T-cell (primary cell): ENCODE results near the gene B3GNT5. TPM values are rescaled to one million over a fixed set of nuclear protein-coding genes. Genes with fewer than 3 reads are reported as not detected.
A peak's percentile ranks its signal among the peaks of the same experiment; 100 is the strongest.

Experiments
- ATAC-seq, 4 experiments: fragments of 200-7000 bp in 3 of 4; fragments of 150-1000 bp in 1 of 4; cut with Tn5 transposase; replicated peaks in 1 of 4; 1 replicate in 3 of 4; 2 replicates in 1 of 4; pipeline ENCODE4 v1.10.0; 2021; ENCODE audit warnings: moderate library complexity in 3 of 4, mild to moderate bottlenecking in 2 of 4, moderate number of reproducible peaks in 1 of 4
- CTCF ChIA-PET, 2 donors: fragments of 300-600 bp; sonication (Branson Sonifier 250); formaldehyde crosslinking; loops; one replicate each; lab custom pipeline; 2022; ENCODE audit warnings: antibody characterized with exemption in 2 of 2; lab: Charles Lee
- POLR2A ChIA-PET, 2 donors: fragments of 300-600 bp; sonication (Branson Sonifier 250); formaldehyde crosslinking; loops; one replicate each; lab custom pipeline; 2022; ENCODE audit warnings: antibody characterized with exemption in 2 of 2; lab: Charles Lee
- DNase-seq, 35 experiments: peaks; one replicate each; pipeline versions ENCODE4 v3.0.0 to v3.0.0-alpha.2; 2013 to 2023
- H3K27ac ChIP-seq: one replicate; pipeline ENCODE4 v1.5.1; 2013; ENCODE audit warnings: low read length
- H3K27me3 ChIP-seq, 2 experiments: replicated peaks in 1 of 2; 1 replicate in 1 of 2; 2 replicates in 1 of 2; pipeline versions ENCODE4 v1.6.1 to v1.7.0; 2013; ENCODE audit warnings: low read length in 1 of 2, mixed read lengths in 1 of 2; ENCODE audit not compliant: control insufficient read depth in 2 of 2, insufficient read depth in 2 of 2; ENCODE audit errors: extremely low read depth in 1 of 2
- H3K36me3 ChIP-seq, 2 donors: 1 replicate in 1 of 2; 2 replicates in 1 of 2; pipeline versions ENCODE4 v1.6.1 to v1.7.0; 2013; ENCODE audit warnings: low read length in 1 of 2; ENCODE audit not compliant: control insufficient read depth in 2 of 2, insufficient read depth in 1 of 2; ENCODE audit errors: extremely low read depth in 1 of 2
- H3K4me1 ChIP-seq, 2 experiments: 1 replicate in 1 of 2; 2 replicates in 1 of 2; pipeline versions ENCODE4 v1.6.1 to v1.7.0; 2013; ENCODE audit warnings: low read length in 2 of 2, mixed read lengths in 1 of 2; ENCODE audit not compliant: insufficient read depth in 2 of 2, control insufficient read depth in 1 of 2; ENCODE audit errors: extremely low read depth in 1 of 2
- H3K4me3 ChIP-seq, 2 donors: 1 replicate in 1 of 2; 2 replicates in 1 of 2; pipeline versions ENCODE4 v1.5.1 to v1.7.0; 2013; ENCODE audit warnings: mild to moderate bottlenecking in 2 of 2, low read length in 1 of 2, moderate library complexity in 1 of 2; ENCODE audit not compliant: control insufficient read depth in 1 of 2; ENCODE audit errors: extremely low read depth in 1 of 2
- H3K9me3 ChIP-seq: 2 replicates; pipeline ENCODE4 v1.7.0; 2013
- H3K27ac Mint-ChIP-seq, 2 donors: one replicate each; pipeline ENCODE4 v1.8.0; 2020 to 2021; ENCODE audit warnings: mild to moderate bottlenecking in 2 of 2, mixed read lengths in 2 of 2
- H3K27me3 Mint-ChIP-seq, 2 donors: one replicate each; pipeline ENCODE4 v1.8.0; 2021 to 2022; ENCODE audit warnings: mixed read lengths in 2 of 2
- H3K36me3 Mint-ChIP-seq: one replicate; pipeline ENCODE4 v1.8.0; 2021; ENCODE audit warnings: mixed read lengths
- H3K4me1 Mint-ChIP-seq, 3 donors: one replicate each; pipeline ENCODE4 v1.8.0; 2020 to 2022; ENCODE audit warnings: mixed read lengths in 3 of 3, mild to moderate bottlenecking in 1 of 3
- H3K4me3 Mint-ChIP-seq, 3 donors: one replicate each; pipeline ENCODE4 v1.8.0; 2020 to 2022; ENCODE audit warnings: mild to moderate bottlenecking in 3 of 3, mixed read lengths in 3 of 3, moderate library complexity in 3 of 3
- H3K9me3 Mint-ChIP-seq, 3 donors: one replicate each; pipeline ENCODE4 v1.8.0; 2020 to 2022; ENCODE audit warnings: mixed read lengths in 3 of 3
- WGBS: methylation state at CpG from one replicate; pipeline ENCODE4 v1.1.5; 2013; ENCODE audit warnings: missing lambda C conversion rate; ENCODE audit not compliant: insufficient coverage; 5-methylcytosine and 5-hydroxymethylcytosine counted together
- total RNA-seq, 35 experiments: library from RNA in 6 of 35; stranded (reverse) in 6 of 35; fragments of 120-200 nt in 1 of 35; gene quantifications; one replicate each; pipeline versions ENCODE4 v1.2.1 to v1.2.4 and lab custom pipeline; 2013 to 2026

B3GNT5 gene
- total RNA-seq, 5 donors from 2014 or later (not counting 1 experiment from before 2014, with no cell fraction given), result 0.16 to 0.92 (median 0.55) TPM

DNA sequence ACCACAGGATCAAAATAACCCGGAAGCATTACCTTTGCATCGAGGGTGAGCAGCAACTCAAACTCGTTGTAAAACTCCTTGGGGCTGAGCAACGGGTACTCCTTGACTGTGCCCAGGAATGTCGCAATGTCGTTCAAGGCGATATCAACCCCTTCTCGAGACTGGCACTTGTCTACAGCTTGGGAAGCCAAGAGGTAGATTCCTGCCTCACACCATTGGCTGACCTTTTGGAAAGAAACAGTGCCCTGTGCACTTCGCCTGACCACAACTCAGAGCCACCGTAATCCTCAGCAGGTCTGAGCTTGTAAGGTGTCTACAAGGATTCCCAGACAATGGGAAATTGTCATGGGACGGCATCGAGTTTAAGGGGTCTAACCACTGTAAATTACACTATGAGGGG is 43.9 kb downstream of the B3GNT5 start:
- no peaks in the 10 kb centered on the region for H3K9me3 ChIP-seq
- H3K4me3 ChIP-seq, result no peak overlapping the region
- DNase-seq (no peak), ATAC-seq (no peak)
- ChIA-PET CTCF (no interaction called here), POLR2A (interaction anchor here in 1 of 2 donors (0.6 kb wide), 1 partner anchor 40 kb away, joined by 3 read pairs; no protein-coding TSS in a partner anchor)
- H3K36me3 Mint-ChIP-seq, result peaks cover 8% of the 10 kb centered on the region
- no peak overlapping the region for H3K27ac Mint-ChIP-seq
- no peaks in the 10 kb centered on the region for H3K27me3 ChIP-seq
- no peaks in the 10 kb centered on the region for H3K9me3 Mint-ChIP-seq
- H3K36me3 ChIP-seq, result no peaks in the 10 kb centered on the region
- H3K4me1 Mint-ChIP-seq, result peaks cover 0 to 1% (median 0%) of the 10 kb centered on the region in 3 donors
- no peak overlapping the region for H3K4me3 Mint-ChIP-seq
- no peaks in the 10 kb centered on the region for H3K4me1 ChIP-seq
- no peaks in the 10 kb centered on the region for H3K27me3 Mint-ChIP-seq
- 96% methylated on average over 12 of the region's 12 CpGs for WGBS
- no peak overlapping the region for H3K27ac ChIP-seq

- Histone ChIP-seq H3K9me3 (no peaks in the 10 kb centered on the region), H3K27me3 (no peaks in the 10 kb centered on the region), H3K4me3 (no peak overlapping the region), H3K4me1 (no peaks in the 10 kb centered on the region), H3K36me3 (no peaks in the 10 kb centered on the region), H3K27ac (no peak overlapping the region)
- Mint-ChIP-seq H3K4me3 (no peak overlapping the region), H3K36me3 (peaks cover 11% of the 10 kb centered on the region), H3K27ac (no peak overlapping the region), H3K4me1 (peaks cover 0 to 4% (median 0%) of the 10 kb centered on the region in 3 donors), H3K27me3 (no peaks in the 10 kb centered on the region), H3K9me3 (no peaks in the 10 kb centered on the region)
- DNase-seq (peak in 1 of 35 experiments; percentile 6), ATAC-seq (no peak)
- 100% methylated on average over 1 of the region's 5 CpGs for WGBS
- ChIA-PET CTCF (no interaction called here), POLR2A (interaction anchor here in 1 of 2 donors (0.6 kb wide), 1 partner anchor 104 kb away, joined by 3 read pairs; no protein-coding TSS in a partner anchor)
Observed at GRCh38 chr3:183298701-183299153, 45.7 kb downstream of the B3GNT5 start.

- CTCF ChIA-PET, result no interaction called here
- Mint-ChIP-seq H3K27ac (no peak overlapping the region), H3K9me3 (no peaks in the 10 kb centered on the region), H3K4me3 (no peak overlapping the region), H3K4me1 (peaks cover 0 to 4% (median 0%) of the 10 kb centered on the region in 3 donors), H3K36me3 (peaks cover 11% of the 10 kb centered on the region), H3K27me3 (no peaks in the 10 kb centered on the region)
- Histone ChIP-seq H3K9me3 (no peaks in the 10 kb centered on the region), H3K36me3 (no peaks in the 10 kb centered on the region), H3K27ac (no peak overlapping the region), H3K4me1 (no peaks in the 10 kb centered on the region), H3K4me3 (no peak overlapping the region), H3K27me3 (no peaks in the 10 kb centered on the region)
- no peak for DNase-seq
- no peak for ATAC-seq
- WGBS, result 89% methylated on average over 4 of the region's 4 CpGs
- POLR2A ChIA-PET, result no interaction called here
Observed at GRCh38 chr3:183299976-183300375, 46.9 kb downstream of the B3GNT5 start.

- WGBS, result no CpG with 5 or more reads among the region's 6 CpGs
- Histone ChIP-seq H3K4me1 (no peaks in the 10 kb centered on the region), H3K36me3 (no peaks in the 10 kb centered on the region), H3K4me3 (no peak overlapping the region), H3K9me3 (no peaks in the 10 kb centered on the region), H3K27ac (no peak overlapping the region), H3K27me3 (no peaks in the 10 kb centered on the region)
- no peak overlapping the region for H3K27ac Mint-ChIP-seq
- H3K36me3 Mint-ChIP-seq, result peaks cover 10% of the 10 kb centered on the region
- ChIA-PET CTCF (no interaction called here), POLR2A (interaction anchor here in 1 of 2 donors (0.7 kb wide), 1 partner anchor 83 kb away, joined by 3 read pairs; no protein-coding TSS in a partner anchor)
- DNase-seq (no peak), ATAC-seq (no peak)
- no peaks in the 10 kb centered on the region for H3K9me3 Mint-ChIP-seq
- H3K4me3 Mint-ChIP-seq, result no peak overlapping the region
- H3K4me1 Mint-ChIP-seq, result peaks cover 0 to 4% (median 0%) of the 10 kb centered on the region in 3 donors
- no peaks in the 10 kb centered on the region for H3K27me3 Mint-ChIP-seq
Observed at GRCh38 chr3:183300996-183301562, 48.0 kb downstream of the B3GNT5 start.

- H3K4me3 ChIP-seq, result no peak overlapping the region
- CTCF ChIA-PET, result no interaction called here
- H3K27ac Mint-ChIP-seq, result no peak overlapping the region
- no peak overlapping the region for H3K27ac ChIP-seq
- no peaks in the 10 kb centered on the region for H3K36me3 ChIP-seq
- H3K4me3 Mint-ChIP-seq, result no peak overlapping the region
- peaks cover 0 to 2% of the 10 kb centered on the region in 2 experiments for H3K4me1 ChIP-seq
- no peaks in the 10 kb centered on the region for H3K9me3 ChIP-seq
- H3K4me1 Mint-ChIP-seq, result peaks cover 4 to 12% (median 5%) of the 10 kb centered on the region in 3 donors
- no peaks in the 10 kb centered on the region for H3K27me3 ChIP-seq
- no peak for ATAC-seq
- no peaks in the 10 kb centered on the region for H3K9me3 Mint-ChIP-seq
- H3K36me3 Mint-ChIP-seq, result peaks cover 6% of the 10 kb centered on the region
- POLR2A ChIA-PET, result no interaction called here
- 83% methylated on average over 6 of the region's 8 CpGs for WGBS
- no peaks in the 10 kb centered on the region for H3K27me3 Mint-ChIP-seq
- DNase-seq, result no peak
Observed at GRCh38 chr3:183301937-183302580, 49.0 kb downstream of the B3GNT5 start.

- H3K4me3 ChIP-seq, result no peak overlapping the region
- 70% methylated on average over 2 of the region's 2 CpGs for WGBS
- Mint-ChIP-seq H3K27ac (no peak overlapping the region), H3K36me3 (peaks cover 4% of the 10 kb centered on the region), H3K4me3 (no peak overlapping the region), H3K27me3 (no peaks in the 10 kb centered on the region), H3K9me3 (no peaks in the 10 kb centered on the region), H3K4me1 (peaks cover 4 to 12% (median 8%) of the 10 kb centered on the region in 3 donors)
- H3K27me3 ChIP-seq, result no peaks in the 10 kb centered on the region
- H3K9me3 ChIP-seq, result no peaks in the 10 kb centered on the region
- ChIA-PET POLR2A (no interaction called here), CTCF (interaction anchor here in 1 of 2 donors (1.0 kb wide), 1 partner anchor 10 kb away, joined by 4 read pairs; no protein-coding TSS in a partner anchor)
- ATAC-seq (no peak), DNase-seq (no peak)
- no peaks in the 10 kb centered on the region for H3K36me3 ChIP-seq
- H3K4me1 ChIP-seq, result peaks cover 0 to 2% of the 10 kb centered on the region in 2 experiments
- H3K27ac ChIP-seq, result no peak overlapping the region
Observed at GRCh38 chr3:183303690-183304089, 50.6 kb downstream of the B3GNT5 start.
